AG10803 (cell line): ENCODE measurements around the gene NIPA2.

Source experiments
- DNase-seq: peaks from one replicate; pipeline ENCODE4 v3.0.0; 2010; ENCODE audit warnings: low read depth
- H3K4me3 ChIP-seq: 2 replicates; pipeline ENCODE4 v1.5.1; 2011; ENCODE audit warnings: mild to moderate bottlenecking, low read length, control low read depth
- TF ChIP-seq, protein P1 (sequence below): conservative IDR thresholded peaks from 2 replicates; pipeline ENCODE4 v1.5.1; 2011; ENCODE audit warnings: mild to moderate bottlenecking, low read length, control low read depth, inconsistent platforms

NIPA2 gene

DNA sequence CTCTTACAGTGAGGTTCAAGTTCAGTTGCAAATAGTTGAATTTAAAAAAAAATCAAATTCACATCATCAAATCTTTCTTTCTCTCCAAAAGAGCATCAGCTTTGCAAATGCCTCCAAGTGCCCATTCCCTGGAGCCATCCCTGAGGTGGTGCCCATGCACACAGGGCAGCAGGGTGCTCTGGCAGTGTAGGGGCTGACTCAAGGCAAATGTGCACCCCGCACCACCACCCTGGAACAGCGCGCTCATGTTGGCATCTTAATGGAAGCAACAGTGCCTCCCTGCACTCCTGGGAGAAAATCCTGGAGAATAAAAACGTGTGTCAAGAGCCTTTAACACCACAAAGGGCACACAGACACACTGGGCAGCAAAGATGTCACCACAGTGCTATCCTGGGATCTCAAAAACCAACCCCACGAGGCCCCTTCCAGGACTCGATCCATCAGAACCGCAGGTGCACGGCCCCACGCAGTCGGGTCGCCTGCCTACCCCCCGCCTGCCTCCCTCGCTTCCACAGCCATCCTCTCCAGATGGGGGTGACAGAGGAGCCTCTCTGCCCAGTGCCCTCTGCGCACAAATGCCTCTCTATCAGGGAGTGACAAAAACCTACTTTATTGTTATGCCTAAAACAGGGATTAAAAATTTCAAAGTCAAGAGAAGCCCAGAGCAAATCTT lies 50.8 kb downstream of the NIPA2 start:
- TF ChIP-seq, protein P1, sequence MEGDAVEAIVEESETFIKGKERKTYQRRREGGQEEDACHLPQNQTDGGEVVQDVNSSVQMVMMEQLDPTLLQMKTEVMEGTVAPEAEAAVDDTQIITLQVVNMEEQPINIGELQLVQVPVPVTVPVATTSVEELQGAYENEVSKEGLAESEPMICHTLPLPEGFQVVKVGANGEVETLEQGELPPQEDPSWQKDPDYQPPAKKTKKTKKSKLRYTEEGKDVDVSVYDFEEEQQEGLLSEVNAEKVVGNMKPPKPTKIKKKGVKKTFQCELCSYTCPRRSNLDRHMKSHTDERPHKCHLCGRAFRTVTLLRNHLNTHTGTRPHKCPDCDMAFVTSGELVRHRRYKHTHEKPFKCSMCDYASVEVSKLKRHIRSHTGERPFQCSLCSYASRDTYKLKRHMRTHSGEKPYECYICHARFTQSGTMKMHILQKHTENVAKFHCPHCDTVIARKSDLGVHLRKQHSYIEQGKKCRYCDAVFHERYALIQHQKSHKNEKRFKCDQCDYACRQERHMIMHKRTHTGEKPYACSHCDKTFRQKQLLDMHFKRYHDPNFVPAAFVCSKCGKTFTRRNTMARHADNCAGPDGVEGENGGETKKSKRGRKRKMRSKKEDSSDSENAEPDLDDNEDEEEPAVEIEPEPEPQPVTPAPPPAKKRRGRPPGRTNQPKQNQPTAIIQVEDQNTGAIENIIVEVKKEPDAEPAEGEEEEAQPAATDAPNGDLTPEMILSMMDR: no peak
- no peak for DNase-seq
- no peak overlapping the region for H3K4me3 ChIP-seq

DNA sequence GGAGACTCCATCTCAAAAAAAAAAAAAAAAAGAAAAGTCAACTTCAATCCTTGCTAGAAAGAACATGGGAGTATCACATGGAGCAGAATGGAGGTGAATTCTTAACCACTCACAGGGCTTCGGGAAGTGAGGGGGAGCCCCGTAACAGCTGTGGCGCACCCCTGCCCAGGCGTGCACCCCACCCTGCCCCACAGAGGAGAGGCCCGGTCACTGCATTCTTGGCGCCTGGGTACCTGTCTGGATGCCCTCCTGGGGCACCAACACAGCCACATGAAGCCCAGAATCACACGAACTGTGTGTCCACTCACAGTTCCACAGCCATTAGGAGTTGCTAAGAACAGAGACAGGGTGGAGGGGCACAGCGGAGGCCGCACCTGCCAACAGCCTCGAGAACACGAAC lies 51.8 kb downstream of the NIPA2 start:
- H3K4me3 ChIP-seq: no peak overlapping the region

DNA sequence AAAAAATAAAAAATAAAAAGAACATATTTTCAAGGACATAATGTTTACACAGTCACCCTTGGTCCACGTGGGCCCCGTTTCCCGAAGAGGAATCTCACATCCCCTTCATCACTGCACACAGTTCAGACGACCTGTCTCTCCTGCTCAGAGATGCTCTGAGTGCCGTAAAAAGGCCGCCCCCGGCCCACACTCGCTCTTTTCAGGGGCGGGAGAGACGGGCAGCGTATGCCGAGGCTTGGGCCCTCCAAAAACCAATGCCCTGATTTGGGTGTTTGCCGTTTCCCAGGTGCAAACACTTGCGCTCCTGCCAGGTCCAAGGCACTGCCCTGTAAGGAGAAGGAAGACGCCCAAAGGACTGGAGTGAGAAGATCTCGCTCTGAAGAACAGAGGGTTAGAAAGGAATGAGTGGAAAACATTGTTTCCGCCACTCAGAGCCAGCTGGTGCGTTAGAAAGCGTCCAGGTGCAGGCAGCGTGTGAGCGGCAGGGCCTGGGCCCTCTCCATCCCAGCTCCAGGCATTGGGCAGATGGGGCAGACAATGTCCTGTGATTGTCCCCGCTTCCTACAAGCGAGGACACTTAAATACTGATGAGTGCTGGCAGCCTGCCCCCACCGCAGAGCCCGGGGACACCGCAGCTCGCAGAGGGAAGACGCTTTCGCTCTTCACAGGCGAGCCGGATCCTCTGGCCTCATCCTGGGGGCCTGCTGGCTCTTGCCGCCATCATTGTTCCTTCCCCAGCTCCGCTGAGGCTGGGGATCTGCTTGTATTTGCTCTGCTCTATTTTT lies 53.2 kb downstream of the NIPA2 start:
- H3K4me3 ChIP-seq: no peak overlapping the region
- DNase-seq: no peak
- TF ChIP-seq, protein P1: no peak

More for the DNA sequence above, 51.8 kb downstream of the NIPA2 start:
- no peak for DNase-seq
- TF ChIP-seq, protein P1: no peak

DNA sequence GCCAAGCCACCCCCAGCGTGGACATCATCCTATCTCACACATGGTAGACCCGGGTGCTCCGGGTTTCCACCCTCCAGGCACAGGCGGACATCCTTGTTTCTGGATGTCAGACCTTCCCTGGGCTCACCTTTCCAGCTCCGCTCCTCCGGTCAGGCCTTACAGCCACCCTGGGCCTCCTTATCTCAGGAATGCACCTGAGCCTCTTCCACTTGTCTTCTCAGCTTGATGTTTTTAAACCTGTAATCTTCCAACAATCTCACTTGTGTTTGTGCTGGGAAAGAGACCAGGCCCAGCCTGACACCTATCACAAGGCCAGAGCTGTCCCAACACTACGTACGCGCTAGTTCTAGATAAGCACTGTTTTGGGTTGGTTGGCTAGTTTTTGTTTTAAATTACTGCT lies 53.9 kb downstream of the NIPA2 start:
- H3K4me3 ChIP-seq: no peak overlapping the region
- TF ChIP-seq, protein P1: no peak
- DNase-seq: no peak

DNA sequence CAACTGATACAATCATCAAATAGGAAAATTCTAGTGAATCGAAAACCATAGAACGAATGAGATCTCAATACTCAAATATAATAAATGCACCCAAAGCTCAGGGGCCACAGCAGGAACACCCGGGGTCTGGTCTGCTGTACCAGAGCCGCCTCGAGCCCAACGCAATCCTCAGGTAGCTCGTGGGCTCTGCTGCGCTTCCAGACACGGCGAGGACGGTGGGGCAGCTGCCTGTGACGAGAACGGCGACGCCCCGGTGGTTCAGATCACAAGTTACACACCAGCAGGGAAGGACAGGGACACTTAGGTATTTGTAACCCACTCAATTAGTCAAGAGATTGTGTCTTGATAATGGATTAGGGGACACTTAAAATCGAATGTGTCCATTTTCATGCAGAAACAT lies 54.6 kb downstream of the NIPA2 start:
- H3K4me3 ChIP-seq: no peak overlapping the region
- DNase-seq: no peak
- TF ChIP-seq, protein P1: no peak

DNA sequence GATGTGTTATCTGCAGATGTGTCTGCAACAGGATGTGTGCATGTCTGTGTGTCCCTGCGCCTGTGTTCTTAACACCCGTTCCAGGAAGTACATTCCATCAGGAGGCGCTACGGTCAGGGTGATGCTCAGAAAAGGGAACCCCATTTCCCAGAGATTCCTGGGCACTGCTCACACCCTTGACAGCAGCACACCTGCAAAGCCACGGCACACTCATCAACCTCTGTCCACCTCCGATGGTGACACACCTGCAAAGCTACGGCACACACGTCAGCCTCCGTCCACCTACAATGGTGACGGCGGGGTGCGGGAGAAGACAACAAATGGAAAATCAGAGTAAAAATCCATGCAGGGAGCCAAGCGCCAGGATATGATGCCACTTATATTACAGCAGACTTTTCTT lies 55.4 kb downstream of the NIPA2 start:
- no peak for DNase-seq
- H3K4me3 ChIP-seq: no peak overlapping the region
- TF ChIP-seq, protein P1: no peak
